ENCODE results near the gene IPP.

The IPP gene

GRCh38 chr1:45659222-45659621 is 91.2 kb downstream of the IPP start:
- TF ChIP-seq, protein P1, sequence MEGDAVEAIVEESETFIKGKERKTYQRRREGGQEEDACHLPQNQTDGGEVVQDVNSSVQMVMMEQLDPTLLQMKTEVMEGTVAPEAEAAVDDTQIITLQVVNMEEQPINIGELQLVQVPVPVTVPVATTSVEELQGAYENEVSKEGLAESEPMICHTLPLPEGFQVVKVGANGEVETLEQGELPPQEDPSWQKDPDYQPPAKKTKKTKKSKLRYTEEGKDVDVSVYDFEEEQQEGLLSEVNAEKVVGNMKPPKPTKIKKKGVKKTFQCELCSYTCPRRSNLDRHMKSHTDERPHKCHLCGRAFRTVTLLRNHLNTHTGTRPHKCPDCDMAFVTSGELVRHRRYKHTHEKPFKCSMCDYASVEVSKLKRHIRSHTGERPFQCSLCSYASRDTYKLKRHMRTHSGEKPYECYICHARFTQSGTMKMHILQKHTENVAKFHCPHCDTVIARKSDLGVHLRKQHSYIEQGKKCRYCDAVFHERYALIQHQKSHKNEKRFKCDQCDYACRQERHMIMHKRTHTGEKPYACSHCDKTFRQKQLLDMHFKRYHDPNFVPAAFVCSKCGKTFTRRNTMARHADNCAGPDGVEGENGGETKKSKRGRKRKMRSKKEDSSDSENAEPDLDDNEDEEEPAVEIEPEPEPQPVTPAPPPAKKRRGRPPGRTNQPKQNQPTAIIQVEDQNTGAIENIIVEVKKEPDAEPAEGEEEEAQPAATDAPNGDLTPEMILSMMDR (conservative IDR thresholded peaks at IDR 0.05; ENCODE audit: low read depth, low read length): no peak
- no peak for DNase-seq (ENCODE audit: low read depth)
- no peak overlapping the region for H3K4me3 ChIP-seq (ENCODE audit: low read depth, low read length)

DNA sequence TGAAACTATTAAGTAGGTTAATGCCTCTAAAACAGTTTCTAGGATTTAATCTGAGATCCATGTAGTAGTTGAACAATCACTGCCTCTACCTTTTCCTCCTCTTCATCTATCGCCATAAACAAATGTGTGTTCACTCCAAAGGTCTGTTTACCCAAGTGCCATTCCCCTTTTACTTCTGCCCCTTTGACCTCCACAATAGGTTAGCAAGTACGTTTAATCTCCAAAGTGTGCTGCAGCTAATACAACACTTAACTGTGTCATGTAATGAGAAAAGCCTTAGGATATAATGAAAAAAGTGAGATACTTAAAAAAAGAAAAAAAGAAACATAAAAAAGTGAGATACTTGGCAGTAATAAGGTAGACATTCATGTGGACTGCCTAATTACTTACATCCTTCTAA is 92.3 kb downstream of the IPP start:
- TF ChIP-seq, protein P1 (conservative IDR thresholded peaks at IDR 0.05; ENCODE audit: low read depth, low read length): no peak
- no peak for DNase-seq (ENCODE audit: low read depth)
- H3K4me3 ChIP-seq (ENCODE audit: low read depth, low read length): no peak overlapping the region

GRCh38 chr1:45656573-45657226 is 93.8 kb downstream of the IPP start:
- TF ChIP-seq, protein P1 (conservative IDR thresholded peaks at IDR 0.05; ENCODE audit: low read depth, low read length): no peak
- no peak overlapping the region for H3K4me3 ChIP-seq (ENCODE audit: low read depth, low read length)
- DNase-seq (ENCODE audit: low read depth): no peak

DNA sequence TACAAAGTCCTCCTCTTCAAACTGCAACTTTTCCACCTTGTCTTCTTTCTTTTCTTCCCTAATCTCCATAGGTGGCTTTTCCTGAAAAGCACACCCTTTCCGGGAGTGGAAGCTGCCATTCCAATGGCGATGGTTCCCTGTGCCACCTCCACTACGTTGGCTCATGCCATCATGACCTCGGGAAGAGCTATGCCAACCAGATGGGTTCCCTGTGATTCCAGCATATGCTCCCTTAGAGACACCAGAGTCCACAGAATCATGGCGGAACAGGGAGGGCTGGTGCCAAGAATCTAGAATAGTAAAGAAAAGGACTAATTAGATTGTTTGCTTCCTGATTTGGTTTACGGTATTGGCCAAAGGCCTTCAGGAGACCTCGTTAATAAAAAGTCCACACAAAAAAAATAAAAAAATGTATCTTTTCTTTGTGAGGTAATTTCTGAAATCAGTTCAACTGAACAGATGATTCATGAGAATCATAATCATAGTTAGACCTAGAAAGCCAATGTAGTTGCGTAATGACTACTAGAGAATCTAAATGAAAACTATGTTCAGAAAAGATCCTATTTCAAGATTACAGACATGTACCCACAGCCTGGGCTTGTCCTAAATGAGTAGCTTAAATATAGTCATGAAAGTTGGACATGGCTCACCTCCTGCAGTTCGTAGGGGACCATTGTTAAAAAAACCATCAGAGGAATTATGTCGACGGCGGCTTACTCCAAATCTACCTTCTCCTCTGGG is 95.7 kb downstream of the IPP start:
- peak; percentile 67 for DNase-seq (ENCODE audit: low read depth)

More for the DNA sequence above, 95.7 kb downstream of the IPP start:
- H3K4me3 ChIP-seq (ENCODE audit: low read depth, low read length): no peak overlapping the region
- TF ChIP-seq, protein P1 (conservative IDR thresholded peaks at IDR 0.05; ENCODE audit: low read depth, low read length): no peak
